SK-N-SH (cell line): ENCODE results near the gene PGP. TPM values are rescaled to one million over a fixed set of nuclear protein-coding genes. Genes with fewer than 3 reads are reported as not detected.
A peak's percentile ranks its signal among the peaks of the same experiment; 100 is the strongest.

ENCODE experiments used
- CTCF ChIA-PET: fragments of 300-600, 350-600 bp; formaldehyde crosslinking; extraction: SDS; loops from one replicate; lab custom pipeline; 2021; lab: Yijun Ruan, JAX
- POLR2A ChIA-PET: fragments of 350-600 bp; sonication (Branson Sonifier 250); formaldehyde crosslinking; extraction: SDS; loops from one replicate; lab custom pipeline; 2020; ENCODE audit warnings: antibody characterized with exemption, inconsistent platforms; lab: Yijun Ruan, JAX
- DNase-seq: peaks from one replicate; pipeline ENCODE4 v3.0.0; 2012
- H2AFZ ChIP-seq: fragments of 200-600 bp; sonication (generic); 2 replicates; pipeline ENCODE4 v1.8.1; 2016; ENCODE audit warnings: antibody characterized with exemption, mild to moderate bottlenecking, low read depth
- H3F3A ChIP-seq: fragments of 200-600 bp; sonication (generic); replicated peaks from 2 replicates; pipeline ENCODE3; 2016; ENCODE audit warnings: antibody characterized with exemption, mild to moderate bottlenecking; ENCODE audit not compliant: insufficient read depth
- H3K27ac ChIP-seq, 2 experiments: fragments of 200-500 bp in 1 of 2; fragments of 200-600 bp in 1 of 2; sonication (Bioruptor generic) in 1 of 2; sonication (generic), shearing (Covaris generic) in 1 of 2; 2 replicates each; pipeline versions ENCODE4 v1.5.1 to v1.6.1; 2014 to 2016; ENCODE audit warnings: low read depth in 2 of 2, inconsistent platforms in 1 of 2, low read length in 1 of 2, mild to moderate bottlenecking in 1 of 2, mixed read lengths in 1 of 2
- H3K27me3 ChIP-seq: fragments of 200-600 bp; sonication (generic), shearing (Covaris generic); 2 replicates; pipeline ENCODE4 v1.6.1; 2016; ENCODE audit warnings: mixed run types; ENCODE audit not compliant: insufficient read depth
- H3K36me3 ChIP-seq, 2 experiments: fragments of 200-500 bp in 1 of 2; fragments of 200-600 bp in 1 of 2; sonication (Bioruptor generic) in 1 of 2; sonication (generic) in 1 of 2; replicated peaks in 1 of 2; 2 replicates each; pipeline versions ENCODE3 to v1.5.1; 2014 to 2016; ENCODE audit warnings: low read length in 1 of 2, mild to moderate bottlenecking in 1 of 2; ENCODE audit not compliant: insufficient read depth in 2 of 2, control insufficient read depth in 1 of 2
- H3K4me1 ChIP-seq, 2 experiments: fragments of 200-500 bp in 1 of 2; fragments of 200-600 bp in 1 of 2; sonication (Bioruptor generic) in 1 of 2; sonication (generic), shearing (Covaris generic) in 1 of 2; 2 replicates each; pipeline versions ENCODE4 v1.5.1 to v1.6.1; 2014 to 2016; ENCODE audit warnings: low read depth in 1 of 2, low read length in 1 of 2, mixed run types in 1 of 2; ENCODE audit not compliant: insufficient read depth in 2 of 2, control insufficient read depth in 1 of 2
- H3K4me2 ChIP-seq: fragments of 200-600 bp; sonication (generic), shearing (Covaris generic); 2 replicates; pipeline ENCODE4 v1.6.1; 2017; ENCODE audit warnings: mixed run types
- H3K4me3 ChIP-seq, 2 experiments: fragments of 200-500 bp in 1 of 2; fragments of 200-600 bp in 1 of 2; sonication (Bioruptor generic) in 1 of 2; sonication (generic), shearing (Covaris generic) in 1 of 2; 2 replicates each; pipeline versions ENCODE4 v1.5.1 to v1.8.1; 2014 to 2016; ENCODE audit warnings: low read depth in 2 of 2, inconsistent platforms in 1 of 2, low read length in 1 of 2, mild to moderate bottlenecking in 1 of 2, mixed read lengths in 1 of 2, moderate library complexity in 1 of 2
- H3K79me2 ChIP-seq: fragments of 200-600 bp; sonication (generic); 2 replicates; pipeline ENCODE4 v1.8.1; 2017; ENCODE audit warnings: mild to moderate bottlenecking; ENCODE audit not compliant: insufficient read depth
- H3K9ac ChIP-seq: fragments of 200-600 bp; sonication (generic); 2 replicates; pipeline ENCODE4 v1.6.1; 2017; ENCODE audit warnings: mixed run types
- H3K9me2 ChIP-seq: fragments of 200-600 bp; sonication (generic); 2 replicates; pipeline ENCODE4 v1.6.1; 2017; ENCODE audit warnings: mixed run types
- H3K9me3 ChIP-seq: fragments of 200-600 bp; sonication (generic); 2 replicates; pipeline ENCODE4 v1.6.1; 2017; ENCODE audit warnings: mixed run types, mild to moderate bottlenecking, moderate library complexity
- H4K20me1 ChIP-seq: fragments of 200-600 bp; sonication (generic); 2 replicates; pipeline ENCODE4 v1.6.1; 2017; ENCODE audit warnings: mild to moderate bottlenecking, mixed run types; ENCODE audit not compliant: insufficient read depth
- CHD2 ChIP-seq: fragments of 150-350 bp; IDR thresholded peaks from 2 replicates; pipeline ENCODE4 v1.6.1; 2018; ENCODE audit warnings: low read length; ENCODE audit not compliant: partially characterized antibody
- ELF1 ChIP-seq: IDR thresholded peaks from 2 replicates; pipeline ENCODE4 v1.4.0; 2012
- EP300 ChIP-seq, 2 experiments: IDR thresholded peaks; 2 replicates each; pipeline versions ENCODE4 v1.4.0 to v1.6.1; 2012; ENCODE audit warnings: borderline replicate concordance in 1 of 2, low read depth in 1 of 2, low read length in 1 of 2
- FOSL2 ChIP-seq: IDR thresholded peaks from 2 replicates; pipeline ENCODE4 v1.4.0; 2012; ENCODE audit warnings: low read depth, mild to moderate bottlenecking, moderate library complexity, borderline replicate concordance
- JUND ChIP-seq: IDR thresholded peaks from 2 replicates; pipeline ENCODE4 v1.4.0; 2012
- MXI1 ChIP-seq: IDR thresholded peaks from 2 replicates; pipeline ENCODE4 v1.6.1; 2012; ENCODE audit warnings: mild to moderate bottlenecking, low read depth, low read length, improper control_type of control experiment
- NFIC ChIP-seq: IDR thresholded peaks from 2 replicates; pipeline ENCODE4 v1.4.0; 2012; ENCODE audit warnings: borderline replicate concordance
- POLR2AphosphoS5 ChIP-seq: IDR thresholded peaks from 2 replicates; pipeline ENCODE4 v1.6.1; 2012; ENCODE audit warnings: low read depth, low read length
- RAD21 ChIP-seq: IDR thresholded peaks from 2 replicates; pipeline ENCODE4 v1.6.1; 2012; ENCODE audit warnings: mild to moderate bottlenecking, low read length
- RCOR1 ChIP-seq: fragments of 150-350 bp; IDR thresholded peaks from 2 replicates; pipeline ENCODE4 v1.6.1; 2017; ENCODE audit warnings: antibody characterized with exemption, low read length
- RFX5 ChIP-seq: IDR thresholded peaks from 2 replicates; pipeline ENCODE4 v1.6.1; 2012; ENCODE audit warnings: mild to moderate bottlenecking, improper control_type of control experiment, low read length
- RXRA ChIP-seq: IDR thresholded peaks from 2 replicates; pipeline ENCODE4 v1.4.0; 2012; ENCODE audit warnings: low read depth, mild to moderate bottlenecking, borderline replicate concordance
- SIN3A ChIP-seq: IDR thresholded peaks from 2 replicates; pipeline ENCODE4 v1.6.1; 2012; ENCODE audit warnings: low read depth, mild to moderate bottlenecking, low read length, moderate library complexity, borderline replicate concordance
- TAF1 ChIP-seq: IDR thresholded peaks from 2 replicates; pipeline ENCODE4 v1.6.1; 2012; ENCODE audit warnings: low read depth, mild to moderate bottlenecking, low read length, moderate library complexity, borderline replicate concordance
- TCF12 ChIP-seq: IDR thresholded peaks from 2 replicates; pipeline ENCODE4 v1.4.0; 2012
- TEAD4 ChIP-seq: IDR thresholded peaks from 2 replicates; pipeline ENCODE4 v1.4.0; 2012; ENCODE audit warnings: mild to moderate bottlenecking, borderline replicate concordance; ENCODE audit not compliant: insufficient read depth
- WGBS: methylation state at CpG from one replicate; pipeline ENCODE4 v1.1.6; 2017; ENCODE audit warnings: low lambda C conversion rate; 5-methylcytosine and 5-hydroxymethylcytosine counted together
- polyA plus RNA-seq, 3 experiments: library from polyadenylated mRNA; depleted of rRNA; stranded (reverse); fragments of >200 nt; gene quantifications; 2 replicates each; pipeline ENCODE4 v1.2.3, GENCODE V29; 2012
- TF ChIP-seq, protein P1 (sequence below): IDR thresholded peaks from 2 replicates; pipeline ENCODE4; 2012
- TF ChIP-seq, protein P2 (sequence below): IDR thresholded peaks from 2 replicates; pipeline ENCODE4 v1.4.0; 2012; ENCODE audit warnings: low read depth, borderline replicate concordance
- TF ChIP-seq, protein P3 (sequence below): IDR thresholded peaks from 2 replicates; pipeline ENCODE4 v1.4.0; 2012; ENCODE audit warnings: low read depth
- TF ChIP-seq, protein P4 (sequence below): IDR thresholded peaks from 2 replicates; pipeline ENCODE4 v1.6.1; 2012; ENCODE audit warnings: mild to moderate bottlenecking, low read depth, low read length, moderate library complexity

PGP gene
- polyA plus RNA-seq, 1 of the 3 experiments (the other 2 are of a cell fraction): 10.3 TPM

DNA sequence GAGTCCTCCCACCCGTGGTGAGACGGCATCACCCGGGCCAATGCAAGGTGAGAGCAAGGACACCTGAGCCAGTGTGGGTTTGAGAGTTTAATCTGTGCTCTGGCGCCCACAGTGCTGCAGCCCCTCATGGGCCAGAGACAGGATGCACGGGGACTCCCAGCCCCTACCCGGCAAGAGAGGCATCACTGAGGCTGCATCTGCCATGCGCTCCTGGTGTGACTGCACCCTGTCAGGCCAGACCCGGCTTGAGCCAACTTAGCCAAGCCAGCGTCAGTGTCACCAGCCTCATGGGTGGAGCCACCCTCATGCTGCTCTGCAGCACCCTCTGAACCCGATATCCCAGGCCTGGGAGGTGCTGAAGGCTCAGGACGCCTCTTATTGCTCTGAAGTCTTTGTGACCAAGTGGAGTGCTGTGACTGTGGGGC, 2.7 kb downstream of the PGP start:
- Histone ChIP-seq H3K9ac (no peak overlapping the region), H4K20me1 (peaks cover 11% of the 10 kb centered on the region; the same call in 1 of the 2 replicates), H3K9me2 (no peaks in the 10 kb centered on the region), H3F3A (peaks cover 4% of the 10 kb centered on the region), H3K9me3 (no peaks in the 10 kb centered on the region), H3K79me2 (peaks cover 23% of the 10 kb centered on the region), H3K4me1 (peaks cover 11 to 25% of the 10 kb centered on the region in 2 experiments; a peak in 2 of 4 replicates), H2AFZ (no peak overlapping the region), H3K4me3 (no peak overlapping the region), H3K4me2 (peak overlapping the region; percentile 92; the same call in 1 of the 2 replicates), H3K36me3 (peaks cover 0 to 36% of the 10 kb centered on the region in 2 experiments), H3K27me3 (no peaks in the 10 kb centered on the region), H3K27ac (no peak overlapping the region; a peak in 1 of 4 replicates)
- POLR2A ChIA-PET: no interaction called here
- WGBS: no CpG with 5 or more reads among the region's 11 CpGs
- DNase-seq: no peak
- CTCF ChIA-PET: interaction anchor here (1.2 to 2.0 kb wide), 2 partner anchors 17 kb away, joined by 4 to 9 read pairs; no protein-coding TSS in a partner anchor
- TF ChIP-seq TAF1 (no peak), SIN3A (no peak), EP300 (IDR thresholded peaks at IDR 0.05; ENCODE audit: borderline replicate concordance in 1 of 2, low read depth in 1 of 2, low read length in 1 of 2) (no peak), RAD21 (no peak), TEAD4 (no peak), MXI1 (no peak), RCOR1 (no peak), JUND (no peak), TCF12 (no peak), RFX5 (no peak), NFIC (no peak), POLR2AphosphoS5 (no peak), FOSL2 (no peak), RXRA (no peak), ELF1 (no peak), CHD2 (no peak)
- TF ChIP-seq, protein P1, sequence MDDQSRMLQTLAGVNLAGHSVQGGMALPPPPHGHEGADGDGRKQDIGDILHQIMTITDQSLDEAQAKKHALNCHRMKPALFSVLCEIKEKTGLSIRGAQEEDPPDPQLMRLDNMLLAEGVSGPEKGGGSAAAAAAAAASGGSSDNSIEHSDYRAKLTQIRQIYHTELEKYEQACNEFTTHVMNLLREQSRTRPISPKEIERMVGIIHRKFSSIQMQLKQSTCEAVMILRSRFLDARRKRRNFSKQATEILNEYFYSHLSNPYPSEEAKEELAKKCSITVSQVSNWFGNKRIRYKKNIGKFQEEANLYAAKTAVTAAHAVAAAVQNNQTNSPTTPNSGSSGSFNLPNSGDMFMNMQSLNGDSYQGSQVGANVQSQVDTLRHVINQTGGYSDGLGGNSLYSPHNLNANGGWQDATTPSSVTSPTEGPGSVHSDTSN: no peak
- TF ChIP-seq, protein P2, sequence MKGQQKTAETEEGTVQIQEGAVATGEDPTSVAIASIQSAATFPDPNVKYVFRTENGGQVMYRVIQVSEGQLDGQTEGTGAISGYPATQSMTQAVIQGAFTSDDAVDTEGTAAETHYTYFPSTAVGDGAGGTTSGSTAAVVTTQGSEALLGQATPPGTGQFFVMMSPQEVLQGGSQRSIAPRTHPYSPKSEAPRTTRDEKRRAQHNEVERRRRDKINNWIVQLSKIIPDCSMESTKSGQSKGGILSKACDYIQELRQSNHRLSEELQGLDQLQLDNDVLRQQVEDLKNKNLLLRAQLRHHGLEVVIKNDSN: no peak
- TF ChIP-seq, protein P3, sequence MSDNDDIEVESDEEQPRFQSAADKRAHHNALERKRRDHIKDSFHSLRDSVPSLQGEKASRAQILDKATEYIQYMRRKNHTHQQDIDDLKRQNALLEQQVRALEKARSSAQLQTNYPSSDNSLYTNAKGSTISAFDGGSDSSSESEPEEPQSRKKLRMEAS: no peak
- TF ChIP-seq, protein P4, sequence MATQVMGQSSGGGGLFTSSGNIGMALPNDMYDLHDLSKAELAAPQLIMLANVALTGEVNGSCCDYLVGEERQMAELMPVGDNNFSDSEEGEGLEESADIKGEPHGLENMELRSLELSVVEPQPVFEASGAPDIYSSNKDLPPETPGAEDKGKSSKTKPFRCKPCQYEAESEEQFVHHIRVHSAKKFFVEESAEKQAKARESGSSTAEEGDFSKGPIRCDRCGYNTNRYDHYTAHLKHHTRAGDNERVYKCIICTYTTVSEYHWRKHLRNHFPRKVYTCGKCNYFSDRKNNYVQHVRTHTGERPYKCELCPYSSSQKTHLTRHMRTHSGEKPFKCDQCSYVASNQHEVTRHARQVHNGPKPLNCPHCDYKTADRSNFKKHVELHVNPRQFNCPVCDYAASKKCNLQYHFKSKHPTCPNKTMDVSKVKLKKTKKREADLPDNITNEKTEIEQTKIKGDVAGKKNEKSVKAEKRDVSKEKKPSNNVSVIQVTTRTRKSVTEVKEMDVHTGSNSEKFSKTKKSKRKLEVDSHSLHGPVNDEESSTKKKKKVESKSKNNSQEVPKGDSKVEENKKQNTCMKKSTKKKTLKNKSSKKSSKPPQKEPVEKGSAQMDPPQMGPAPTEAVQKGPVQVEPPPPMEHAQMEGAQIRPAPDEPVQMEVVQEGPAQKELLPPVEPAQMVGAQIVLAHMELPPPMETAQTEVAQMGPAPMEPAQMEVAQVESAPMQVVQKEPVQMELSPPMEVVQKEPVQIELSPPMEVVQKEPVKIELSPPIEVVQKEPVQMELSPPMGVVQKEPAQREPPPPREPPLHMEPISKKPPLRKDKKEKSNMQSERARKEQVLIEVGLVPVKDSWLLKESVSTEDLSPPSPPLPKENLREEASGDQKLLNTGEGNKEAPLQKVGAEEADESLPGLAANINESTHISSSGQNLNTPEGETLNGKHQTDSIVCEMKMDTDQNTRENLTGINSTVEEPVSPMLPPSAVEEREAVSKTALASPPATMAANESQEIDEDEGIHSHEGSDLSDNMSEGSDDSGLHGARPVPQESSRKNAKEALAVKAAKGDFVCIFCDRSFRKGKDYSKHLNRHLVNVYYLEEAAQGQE: no peak
